DMS 273 (cell line): ENCODE data around the gene CRABP2.

Experiments
- DNase-seq: peaks from one replicate; lab custom pipeline; 2025; ENCODE audit not compliant: unreplicated experiment; lab: John Stamatoyannopoulos, UW

Gene CRABP2

GRCh38 chr1:156742017-156742416 lies 36.6 kb upstream of the CRABP2 start:
- no peak for DNase-seq

- no peak for DNase-seq
Measured at GRCh38 chr1:156741481-156741983, 36.1 kb upstream of the CRABP2 start.

GRCh38 chr1:156740741-156741480 lies 35.5 kb upstream of the CRABP2 start, which contains the start of gene MRPL24:
Gene MRPL24 (minus strand): TSS chr1:156741088. CDS start chr1:156738704, 2,384 bp downstream.
- peak; percentile 100 for DNase-seq

GRCh38 chr1:156740237-156740740 lies 34.9 kb upstream of the CRABP2 start:
- DNase-seq, result peak; percentile 77

GRCh38 chr1:156738916-156739315 lies 33.5 kb upstream of the CRABP2 start:
- DNase-seq, result no peak

GRCh38 chr1:156738407-156738806 lies 33.0 kb upstream of the CRABP2 start:
- no peak for DNase-seq

GRCh38 chr1:156733989-156734584 lies 28.7 kb upstream of the CRABP2 start:
- no peak for DNase-seq

GRCh38 chr1:156728599-156729462 lies 23.4 kb upstream of the CRABP2 start, which contains the start of gene ISG20L2:
Gene ISG20L2 (minus strand): TSS chr1:156728766. CDS start chr1:156727652, 1,114 bp downstream.
- DNase-seq, result peak; percentile 99

- DNase-seq, result peak; percentile 97
Measured at GRCh38 chr1:156727926-156728598, 22.7 kb upstream of the CRABP2 start, which contains the start of gene METTL25B. Gene METTL25B (plus strand): TSS chr1:156728469. CDS start chr1:156729105, 636 bp downstream.

GRCh38 chr1:156727492-156727891 lies 22.1 kb upstream of the CRABP2 start:
- DNase-seq, result no peak

GRCh38 chr1:156726549-156727226 lies 21.3 kb upstream of the CRABP2 start:
- DNase-seq, result peak; percentile 89

GRCh38 chr1:156725683-156726280 lies 20.4 kb upstream of the CRABP2 start:
- peak; percentile 93 for DNase-seq

- no peak for DNase-seq
Measured at GRCh38 chr1:156721535-156721934, 16.2 kb upstream of the CRABP2 start.

- DNase-seq, result no peak
Measured at GRCh38 chr1:156721131-156721530, 15.7 kb upstream of the CRABP2 start.

GRCh38 chr1:156717351-156717750 lies 12.0 kb upstream of the CRABP2 start:
- peak; percentile 88 for DNase-seq

GRCh38 chr1:156714830-156715229 lies 9.4 kb upstream of the CRABP2 start:
- DNase-seq, result no peak

- DNase-seq, result no peak
Measured at GRCh38 chr1:156712626-156713025, 7.2 kb upstream of the CRABP2 start.

GRCh38 chr1:156711011-156711817 lies 5.8 kb upstream of the CRABP2 start:
- DNase-seq, result no peak
